Lower leg skin (tissue), 4 donors: ENCODE results near the gene SIGLEC1. TPM values are rescaled to one million over a fixed set of nuclear protein-coding genes. Genes with fewer than 3 reads are reported as not detected.

Source experiments
- DNase-seq, 2 donors: peaks; one replicate each; pipeline ENCODE4 v3.0.0-alpha.2; 2019; ENCODE audit warnings: low spot score in 2 of 2
- H3K4me3 ChIP-seq: fragments of 200-600 bp; sonication (generic); 2 replicates; pipeline ENCODE4 v1.5.1; 2017; ENCODE audit warnings: mild to moderate bottlenecking, low read depth; ENCODE audit not compliant: poor library complexity, severe bottlenecking
- CTCF ChIP-seq, 3 donors: fragments of 450-650 bp; IDR thresholded peaks; one replicate each; pipeline ENCODE4 v1.5.1; 2016; ENCODE audit warnings: antibody characterized with exemption in 3 of 3, mild to moderate bottlenecking in 3 of 3, moderate library complexity in 2 of 3
- POLR2A ChIP-seq, 2 donors: fragments of 450-650 bp; IDR thresholded peaks; one replicate each; pipeline ENCODE4 v1.6.1; 2016 to 2017; ENCODE audit warnings: antibody characterized with exemption in 2 of 2, mild to moderate bottlenecking in 1 of 2, moderate library complexity in 1 of 2
- WGBS, 2 donors: methylation state at CpG; one replicate each; pipeline ENCODE4 v1.1.5; 2018; 5-methylcytosine and 5-hydroxymethylcytosine counted together
- intact Hi-C: fragments of 100-400 bp; cut with DNase I; formaldehyde crosslinking; loops from one replicate; pipeline ENCODE4 v1.15.0; 2023; ENCODE audit warnings: low total_unique reads
- total RNA-seq, 4 donors: library from RNA; depleted of rRNA; stranded (reverse); fragments of >200 nt; gene quantifications; one replicate each; pipeline ENCODE4 v1.1.0, GENCODE V29; 2016

The SIGLEC1 gene
- total RNA-seq, 4 donors from 2014 or later = 0.42 to 2.9 (median 1.0) TPM

- no peak for TF ChIP-seq CTCF (IDR thresholded peaks at IDR 0.05)
- TF ChIP-seq POLR2A (IDR thresholded peaks at IDR 0.05) = no peak
- intact Hi-C loops = no loop called here
- no peak for DNase-seq
- no peak overlapping the region for H3K4me3 ChIP-seq
- WGBS, 2 donors = 77 to 87% methylated on average over 16 of the region's 16 CpGs
Measured at GRCh38 chr20:3731944-3732326, 19.5 kb upstream of the SIGLEC1 start.

- TF ChIP-seq POLR2A (IDR thresholded peaks at IDR 0.05) (no peak), CTCF (IDR thresholded peaks at IDR 0.05) (no peak)
- intact Hi-C loops = no loop called here
- H3K4me3 ChIP-seq = no peak overlapping the region
- DNase-seq = no peak
- 83 to 84% methylated on average over 12 of the region's 12 CpGs for WGBS, 2 donors
Measured at GRCh38 chr20:3730803-3731672, 18.6 kb upstream of the SIGLEC1 start.

GRCh38 chr20:3729811-3730540 is 17.6 kb upstream of the SIGLEC1 start:
- intact Hi-C loops = no loop called here
- WGBS, 2 donors = 63 to 67% methylated on average over 7 to 8 of the region's 8 CpGs
- TF ChIP-seq POLR2A (IDR thresholded peaks at IDR 0.05) (no peak), CTCF (IDR thresholded peaks at IDR 0.05) (no peak)
- DNase-seq = no peak
- no peak overlapping the region for H3K4me3 ChIP-seq

- 83 to 91% methylated on average over 4 to 6 of the region's 6 CpGs for WGBS, 2 donors
- DNase-seq = no peak
- intact Hi-C loops = no loop called here
- H3K4me3 ChIP-seq = no peak overlapping the region
- no peak for TF ChIP-seq CTCF (IDR thresholded peaks at IDR 0.05)
- no peak for TF ChIP-seq POLR2A (IDR thresholded peaks at IDR 0.05)
Measured at GRCh38 chr20:3729378-3729777, 17.0 kb upstream of the SIGLEC1 start.

- no peak for DNase-seq
- intact Hi-C loops = no loop called here
- WGBS, 2 donors = 86% methylated on average over 3 of the region's 3 CpGs; no CpG with 5 or more reads in 1 of the 2 donors
- H3K4me3 ChIP-seq = no peak overlapping the region
- TF ChIP-seq CTCF (IDR thresholded peaks at IDR 0.05) (no peak), POLR2A (IDR thresholded peaks at IDR 0.05) (no peak)
Measured at GRCh38 chr20:3728876-3729275, 16.5 kb upstream of the SIGLEC1 start.
